ENCODE results near the gene CRNN.

CRNN gene

DNA sequence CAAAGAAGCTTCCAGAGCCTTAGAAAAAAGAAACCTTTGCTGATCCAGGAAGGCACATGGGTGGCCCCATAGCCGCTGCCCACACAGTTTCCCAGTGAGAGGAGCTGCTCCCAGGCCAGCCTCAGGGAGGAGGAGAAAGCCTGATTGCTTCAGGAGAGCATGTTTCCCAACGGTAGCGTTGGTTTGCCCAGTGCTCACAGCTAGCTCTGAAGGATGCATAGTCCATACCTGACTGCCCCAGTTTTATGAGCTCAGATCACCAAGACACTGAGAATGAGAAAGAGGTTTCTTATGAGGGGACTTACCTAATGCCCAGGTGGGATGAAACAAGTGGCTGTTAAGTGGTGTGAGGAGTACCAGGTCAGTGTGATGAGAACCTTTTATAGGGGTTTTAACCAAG is at the start of gene CRNN:
Gene CRNN (minus strand): TSS at position 355 of the 400 bp plus-strand sequence. CDS start 2,030 bp downstream, outside the sequence.
- DNase-seq (ENCODE audit: low read depth in 3 of 3): no peak

DNA sequence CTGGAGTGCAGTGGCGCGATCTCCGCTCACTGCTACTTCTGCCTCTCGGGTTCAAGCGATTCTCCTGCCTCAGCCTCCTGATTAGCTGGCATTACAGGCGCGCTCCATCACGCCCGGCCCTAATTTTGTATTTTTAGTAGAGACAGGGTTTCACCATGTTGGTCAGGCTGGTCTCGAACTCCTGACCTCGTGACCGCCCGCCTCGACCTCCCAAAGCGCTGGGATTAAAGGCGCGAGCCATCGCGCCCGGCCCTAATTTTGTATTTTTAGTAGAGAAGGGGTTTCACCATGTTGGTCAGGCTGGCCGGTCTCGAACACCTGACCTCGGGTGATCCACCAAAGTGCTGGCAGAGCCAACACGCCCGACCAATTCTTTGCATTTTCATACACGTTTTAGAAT is 48.6 kb upstream of the CRNN start:
- DNase-seq (ENCODE audit: low read depth in 3 of 3): no peak

DNA sequence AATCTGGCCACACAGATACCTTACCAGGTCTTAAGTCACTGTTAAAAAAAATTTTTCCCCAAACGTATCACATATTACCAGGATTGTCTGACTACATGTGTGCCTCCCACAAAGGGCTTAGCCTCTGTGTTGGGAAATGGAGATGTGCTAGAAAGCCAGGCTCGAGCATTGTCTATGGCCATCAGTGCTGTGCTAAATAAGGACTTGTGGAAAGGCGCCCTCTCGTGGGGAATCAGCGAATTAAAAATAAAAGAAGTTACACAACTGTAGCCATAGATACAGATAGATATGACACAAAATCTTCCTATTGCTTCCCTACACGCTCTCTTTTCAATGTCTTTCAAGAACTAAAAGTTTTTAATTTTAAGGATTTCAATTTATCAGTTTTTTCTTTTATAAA is 47.5 kb upstream of the CRNN start:
- DNase-seq (ENCODE audit: low read depth in 3 of 3): peak in 2 of 3 experiments; percentile 28 to 32

DNA sequence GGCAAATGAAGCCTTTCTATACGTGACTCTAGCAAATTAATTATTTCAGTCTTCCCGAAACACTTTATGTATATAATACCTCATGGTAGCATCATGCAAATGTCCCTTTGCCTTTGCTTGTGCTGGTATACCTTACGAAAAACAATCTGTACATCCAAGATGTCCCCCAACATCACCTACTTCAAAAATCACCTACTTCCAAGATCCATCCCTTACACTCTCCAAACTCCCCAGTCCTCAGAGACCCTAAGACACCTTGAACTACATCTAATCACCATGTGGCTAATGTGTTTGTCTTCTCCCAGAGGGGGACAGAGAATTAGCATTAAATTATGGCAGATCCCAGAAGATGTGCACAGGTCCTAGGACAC is 46.5 kb upstream of the CRNN start:
- DNase-seq (ENCODE audit: low read depth in 3 of 3): no peak

DNA sequence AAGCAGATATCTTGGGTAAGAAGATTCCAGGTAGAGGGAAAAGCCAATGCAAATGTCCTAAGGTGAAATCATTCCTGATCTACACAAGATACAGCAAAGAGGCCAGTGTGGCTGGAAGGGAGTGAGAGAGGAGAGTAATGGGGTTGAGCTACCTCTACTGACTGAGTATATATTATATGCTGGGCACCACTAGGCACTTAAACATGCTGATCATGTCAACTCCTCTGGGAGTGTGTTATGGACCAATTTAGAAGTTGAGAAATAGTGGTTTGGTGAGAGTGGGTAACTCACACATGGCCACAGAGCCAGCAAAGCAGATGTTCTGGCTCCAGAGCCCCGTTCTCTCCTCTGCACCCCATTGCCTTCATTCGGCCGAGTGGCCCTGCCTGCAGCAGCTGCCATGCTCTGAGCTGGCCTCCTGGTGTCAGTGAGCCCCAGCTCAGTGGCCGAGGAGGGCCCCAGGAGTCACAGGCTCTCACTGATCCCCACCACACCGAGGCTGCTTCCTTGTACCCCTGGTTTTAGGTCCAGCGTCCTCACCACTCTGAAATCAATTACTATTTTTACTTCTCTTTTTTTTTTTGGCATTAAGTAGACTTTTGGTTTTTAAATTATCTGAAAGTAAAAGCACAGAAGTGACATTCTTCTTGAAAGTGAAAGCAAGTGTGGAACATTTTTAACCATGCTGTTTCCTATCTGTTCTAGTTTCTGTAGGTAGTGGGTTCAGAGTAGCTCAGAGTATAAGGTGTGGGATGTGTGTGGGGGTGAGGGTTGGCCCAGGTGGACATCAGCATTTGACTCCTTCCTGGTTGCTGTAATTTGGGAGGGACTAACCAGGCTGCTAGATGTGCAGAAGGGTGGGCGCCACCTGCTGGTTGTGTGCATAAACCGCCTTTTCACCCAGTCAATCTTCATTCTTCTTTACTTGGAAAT is 45.8 kb upstream of the CRNN start:
- DNase-seq (ENCODE audit: low read depth in 3 of 3): peak; percentile 43 to 75 (median 65)

DNA sequence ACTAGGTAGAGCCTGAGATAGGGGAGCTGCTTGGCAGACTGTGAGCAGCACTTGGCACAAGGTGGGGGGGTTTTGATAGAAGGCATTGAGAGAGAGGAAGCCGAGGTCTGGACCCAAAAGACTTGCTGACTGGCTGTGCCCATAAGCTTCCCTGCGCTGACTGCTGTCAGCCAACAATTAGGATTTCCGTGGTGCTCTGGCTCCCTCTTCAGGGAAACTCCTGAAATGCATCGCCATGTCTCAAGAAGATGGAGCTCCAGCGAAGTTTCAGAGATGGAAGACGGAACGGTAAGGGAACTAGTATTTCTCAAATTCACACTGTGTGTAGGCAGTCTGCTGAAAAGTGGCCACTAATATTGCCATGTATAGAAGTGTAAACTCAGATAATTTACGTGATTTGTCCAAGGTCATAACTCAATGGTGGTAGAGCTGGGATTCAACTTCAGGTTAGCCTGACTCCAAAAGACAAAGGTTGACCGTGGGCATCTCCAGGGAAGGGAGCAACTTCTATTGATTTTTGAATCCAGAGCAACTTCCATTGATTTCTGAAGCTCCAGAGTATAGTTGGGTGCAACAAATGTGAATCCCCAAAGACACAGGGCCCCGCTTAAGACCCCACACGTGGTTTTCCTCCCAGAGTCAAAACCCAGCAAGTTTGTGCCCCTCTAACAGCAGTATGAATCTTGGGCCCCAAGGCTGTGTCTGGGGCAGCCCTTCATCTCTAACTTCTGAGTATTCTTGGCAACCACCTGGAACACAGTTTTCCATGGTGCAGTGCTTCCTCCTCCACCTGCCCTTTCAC is 44.5 kb upstream of the CRNN start:
- peak; percentile 57 to 80 (median 76) for DNase-seq (ENCODE audit: low read depth in 3 of 3)

DNA sequence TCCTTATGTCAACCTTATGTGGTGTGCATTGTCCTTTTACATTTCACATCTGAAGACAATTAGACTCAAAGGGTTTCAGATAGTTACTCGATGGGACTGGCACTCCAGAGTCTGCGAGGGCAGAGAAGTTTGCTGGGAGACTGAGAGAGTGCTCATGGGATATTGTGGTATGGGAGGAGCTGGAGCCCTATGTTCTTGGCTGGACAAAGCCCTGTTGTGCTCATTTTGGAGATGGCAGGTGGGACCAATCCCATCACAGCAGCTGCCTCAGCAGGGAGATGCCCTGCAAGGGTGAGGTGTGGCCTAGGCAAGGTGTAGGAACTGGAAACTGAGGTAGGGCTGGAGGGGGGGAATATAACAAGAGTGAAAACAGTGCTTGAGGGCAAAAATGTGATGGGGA is 43.5 kb upstream of the CRNN start:
- DNase-seq (ENCODE audit: low read depth in 3 of 3): no peak

DNA sequence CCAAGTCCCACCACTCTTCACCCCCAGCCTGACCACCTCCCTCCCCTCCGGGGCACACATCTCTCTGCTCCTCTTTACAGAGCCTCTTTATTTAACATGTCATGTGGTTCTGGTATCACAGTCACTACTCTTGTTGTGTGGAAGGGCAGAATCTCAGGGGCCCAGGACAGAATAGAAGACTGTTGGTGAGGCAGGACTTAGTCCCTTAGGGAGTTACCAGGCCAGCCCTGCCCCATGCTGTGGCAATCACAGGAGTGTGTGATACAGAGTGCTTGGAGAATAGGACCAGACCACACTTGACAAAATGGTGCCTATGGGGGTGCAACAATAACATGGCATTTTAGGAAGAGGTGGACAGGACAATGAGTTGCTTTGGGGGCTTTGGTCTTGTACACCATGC is 43.0 kb upstream of the CRNN start:
- no peak for DNase-seq (ENCODE audit: low read depth in 3 of 3)

DNA sequence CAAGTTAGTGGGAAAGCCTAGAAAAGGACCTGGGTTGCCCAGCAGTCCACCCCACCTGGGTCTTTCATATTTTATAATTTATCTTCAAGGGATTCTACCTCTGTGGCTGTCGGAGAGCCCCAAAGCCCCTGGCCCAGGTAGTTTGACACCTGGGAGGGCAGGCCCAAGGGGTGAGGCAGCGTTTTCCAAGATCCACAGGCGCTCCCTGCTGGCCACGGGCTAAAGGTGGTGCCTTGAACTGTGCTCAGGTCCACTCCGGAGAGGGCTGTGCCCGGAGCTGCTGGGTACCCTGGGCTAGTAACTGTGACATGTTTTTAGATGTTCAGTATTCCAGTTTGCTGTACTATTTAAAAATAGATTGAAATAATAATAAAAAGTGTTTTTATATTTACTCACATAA is 37.2 kb upstream of the CRNN start:
- DNase-seq (ENCODE audit: low read depth in 3 of 3): no peak

DNA sequence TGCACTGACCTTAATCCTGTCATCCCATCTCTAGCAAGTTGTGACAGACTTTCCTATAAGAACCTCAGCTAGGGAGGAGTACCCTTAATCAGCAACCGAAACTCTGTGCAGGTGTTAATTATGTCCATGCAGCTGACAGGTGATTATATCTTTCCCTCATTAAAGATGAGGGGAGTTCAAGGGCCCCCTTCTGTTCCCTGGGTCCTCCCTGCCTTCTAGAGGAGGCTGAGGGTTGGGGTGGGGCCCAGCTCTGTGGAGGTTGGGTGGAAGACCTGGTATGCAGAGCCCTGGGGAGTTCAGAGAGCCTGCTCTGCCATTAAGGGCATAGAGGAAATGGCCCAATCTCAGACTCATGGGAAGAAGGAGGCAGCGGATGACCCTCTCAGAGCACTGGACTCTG is 35.6 kb upstream of the CRNN start:
- DNase-seq (ENCODE audit: low read depth in 3 of 3): no peak

DNA sequence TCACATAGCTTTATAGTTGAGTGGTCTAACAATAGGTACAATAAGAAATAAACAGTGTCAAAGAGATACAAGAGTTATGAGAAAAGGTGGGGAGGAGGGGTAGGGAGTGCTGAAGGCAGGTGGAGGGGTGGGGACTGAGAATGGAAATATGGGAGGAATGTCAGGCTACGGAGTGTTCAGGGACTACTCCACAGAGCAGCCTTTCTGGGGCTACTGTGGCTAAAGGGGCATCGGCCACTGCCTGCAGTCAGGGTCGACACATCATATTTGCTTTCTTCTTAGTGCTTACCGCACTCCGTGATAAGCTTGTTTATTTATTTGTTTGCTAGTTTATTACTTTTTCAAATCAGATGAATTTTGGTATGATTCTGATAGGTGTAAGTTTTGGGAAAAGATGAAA is 34.4 kb upstream of the CRNN start:
- DNase-seq (ENCODE audit: low read depth in 3 of 3): no peak

DNA sequence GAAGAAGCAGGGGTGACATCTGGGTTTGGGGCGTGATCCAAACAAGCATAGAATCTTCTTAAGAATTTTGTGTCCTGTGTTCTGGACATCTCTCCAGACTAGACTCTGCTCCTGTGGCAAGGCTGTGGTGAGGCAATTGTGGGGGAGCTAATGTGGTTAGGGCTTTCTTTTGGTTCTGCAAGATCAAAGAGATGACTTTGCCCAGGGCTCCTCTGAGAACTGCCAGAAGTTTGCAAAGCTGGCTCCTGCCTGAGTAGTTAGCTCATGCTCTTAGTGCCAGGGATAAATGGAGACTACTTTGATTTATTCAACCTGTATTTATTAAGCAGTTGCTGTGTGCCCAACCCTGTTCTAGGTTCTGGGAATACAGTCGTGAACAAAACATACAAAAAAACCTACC is 34.0 kb upstream of the CRNN start:
- DNase-seq (ENCODE audit: low read depth in 3 of 3): no peak

DNA sequence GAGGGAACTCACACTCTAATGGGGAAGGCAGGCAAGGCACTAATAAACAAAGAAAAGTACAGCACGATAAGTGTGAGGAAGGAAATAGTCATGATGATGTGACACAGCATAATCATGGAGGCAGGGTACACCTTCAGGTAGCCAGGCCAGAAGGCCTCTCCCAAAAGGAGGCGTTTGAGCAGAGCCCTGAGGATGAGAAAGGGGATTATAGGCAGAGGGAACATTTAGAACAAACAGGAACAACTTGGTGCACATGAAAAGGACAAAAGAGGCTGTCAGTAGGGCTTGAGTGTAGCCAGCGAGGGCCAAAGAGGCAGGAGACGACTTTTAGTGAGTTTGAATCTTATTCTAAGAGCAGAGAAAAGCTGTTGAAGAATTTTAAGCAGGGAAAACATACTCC is 33.4 kb upstream of the CRNN start:
- DNase-seq (ENCODE audit: low read depth in 3 of 3): no peak

DNA sequence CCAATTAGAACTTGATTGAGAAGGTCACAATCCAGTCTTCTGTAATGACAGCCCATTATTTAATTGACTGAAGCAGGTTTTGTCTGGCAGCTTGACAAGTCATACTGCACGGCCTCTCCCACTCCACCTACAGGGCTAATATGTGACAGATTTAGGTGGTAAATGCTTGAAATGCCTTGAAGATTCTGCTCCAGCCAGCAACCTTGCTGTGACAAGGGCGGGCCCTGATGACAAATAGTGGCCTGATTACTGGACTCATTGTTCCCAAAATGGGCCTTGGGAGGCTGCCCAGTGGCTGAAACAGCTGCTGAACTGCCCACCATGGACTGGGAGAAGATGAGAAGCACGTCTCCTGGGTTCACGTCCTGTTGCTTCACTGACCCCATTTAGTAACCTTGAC is 30.0 kb upstream of the CRNN start:
- DNase-seq (ENCODE audit: low read depth in 3 of 3): no peak

DNA sequence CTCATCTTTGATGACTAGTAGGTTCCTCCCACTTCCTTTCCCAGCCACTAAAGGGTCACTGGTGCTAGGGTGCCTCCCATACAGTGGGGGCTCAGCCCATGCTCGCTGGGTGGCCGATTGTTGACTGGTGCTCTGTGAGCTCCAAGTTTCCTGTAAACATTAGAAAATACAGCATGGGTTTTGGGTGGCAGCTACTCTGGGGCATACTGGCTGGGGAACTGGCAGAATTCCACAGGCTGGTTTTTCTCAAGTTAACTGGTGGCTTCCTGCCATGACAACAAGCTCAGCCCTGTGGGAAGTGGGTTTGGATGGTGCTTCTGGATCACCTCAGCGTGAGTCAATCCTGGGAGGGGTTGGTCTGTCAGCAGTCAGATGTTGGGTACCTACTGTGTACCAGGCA is 28.7 kb upstream of the CRNN start:
- no peak for DNase-seq (ENCODE audit: low read depth in 3 of 3)

DNA sequence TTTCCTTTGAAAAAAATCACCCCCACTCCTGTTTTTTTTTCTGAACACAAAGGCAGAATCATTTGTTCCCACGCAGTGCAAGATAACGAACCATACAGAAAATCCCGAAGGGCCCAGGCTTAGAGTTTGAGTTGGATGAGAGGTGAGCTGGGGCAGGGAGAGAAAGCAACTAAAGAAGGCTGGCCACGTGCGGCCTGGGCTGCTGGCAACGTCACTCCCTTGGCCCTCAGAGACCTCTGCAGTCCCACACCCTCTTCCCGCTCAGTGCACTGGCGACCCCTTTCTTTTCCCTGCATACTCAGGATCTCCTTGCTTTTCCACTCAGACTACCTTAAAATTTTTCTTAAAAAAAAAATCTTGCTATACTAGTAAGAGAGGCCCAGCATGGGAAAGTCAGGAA is 28.2 kb upstream of the CRNN start:
- DNase-seq (ENCODE audit: low read depth in 3 of 3): no peak

DNA sequence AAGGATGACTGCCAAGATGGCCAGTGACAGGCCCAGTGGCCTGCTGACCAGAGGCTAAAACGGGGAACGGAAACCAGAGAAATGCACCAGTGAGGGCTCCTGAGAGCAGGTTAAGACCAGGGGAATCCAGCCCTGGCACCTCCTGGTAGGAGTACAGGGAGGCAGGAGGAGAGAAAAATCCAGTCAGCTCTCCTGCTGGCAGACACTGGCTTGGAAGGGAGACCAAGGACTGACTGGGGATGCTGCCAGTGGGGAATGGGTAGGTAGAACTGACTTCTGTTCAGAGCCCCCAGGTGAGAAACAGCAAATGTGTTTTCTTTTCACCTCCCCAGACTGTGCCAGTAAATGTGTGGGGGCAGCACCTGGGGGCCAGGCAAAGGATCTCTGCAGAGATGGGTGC is 27.7 kb upstream of the CRNN start:
- no peak for DNase-seq (ENCODE audit: low read depth in 3 of 3)

DNA sequence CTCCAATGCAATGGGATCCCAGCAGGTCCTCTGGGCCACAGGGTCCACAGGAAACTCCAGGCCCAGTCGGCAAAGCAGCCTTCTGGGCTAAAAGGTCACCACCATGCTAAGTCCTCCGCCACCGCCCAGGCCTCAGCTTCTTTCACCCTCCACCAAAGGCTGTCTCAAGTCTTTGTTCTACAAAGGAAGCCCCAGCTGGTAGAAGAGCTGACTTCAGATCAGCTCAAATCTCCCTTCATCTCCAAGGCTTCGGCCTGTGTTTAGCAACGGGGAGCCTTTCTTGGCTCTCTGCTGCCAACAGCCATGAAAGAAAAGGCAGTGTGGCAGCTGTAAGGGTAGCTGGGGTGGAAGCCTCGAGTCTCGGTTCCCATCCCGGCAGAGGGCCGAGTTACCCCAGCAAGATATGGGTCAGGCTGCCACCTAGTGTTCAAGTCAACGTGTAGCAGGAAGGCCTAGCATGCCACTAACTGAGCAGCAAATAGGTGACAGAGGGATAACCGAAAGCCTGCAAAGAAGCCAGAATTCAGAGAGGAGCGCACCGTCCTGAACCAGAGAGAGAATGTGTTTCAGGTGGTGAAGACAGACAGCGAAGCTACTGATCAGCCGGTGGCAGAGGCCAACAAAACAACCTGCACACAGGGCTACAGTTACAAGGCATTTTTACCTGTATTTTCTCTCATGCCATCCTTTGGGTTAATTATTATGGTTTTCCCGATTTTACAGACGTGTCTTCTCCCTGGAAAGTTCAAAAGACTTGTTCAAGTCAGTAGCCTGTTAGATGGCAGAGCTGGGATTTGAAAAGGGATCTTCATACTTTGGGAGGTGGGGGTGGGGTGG is 26.8 kb upstream of the CRNN start:
- DNase-seq (ENCODE audit: low read depth in 3 of 3): peak; percentile 39 to 56 (median 52)

DNA sequence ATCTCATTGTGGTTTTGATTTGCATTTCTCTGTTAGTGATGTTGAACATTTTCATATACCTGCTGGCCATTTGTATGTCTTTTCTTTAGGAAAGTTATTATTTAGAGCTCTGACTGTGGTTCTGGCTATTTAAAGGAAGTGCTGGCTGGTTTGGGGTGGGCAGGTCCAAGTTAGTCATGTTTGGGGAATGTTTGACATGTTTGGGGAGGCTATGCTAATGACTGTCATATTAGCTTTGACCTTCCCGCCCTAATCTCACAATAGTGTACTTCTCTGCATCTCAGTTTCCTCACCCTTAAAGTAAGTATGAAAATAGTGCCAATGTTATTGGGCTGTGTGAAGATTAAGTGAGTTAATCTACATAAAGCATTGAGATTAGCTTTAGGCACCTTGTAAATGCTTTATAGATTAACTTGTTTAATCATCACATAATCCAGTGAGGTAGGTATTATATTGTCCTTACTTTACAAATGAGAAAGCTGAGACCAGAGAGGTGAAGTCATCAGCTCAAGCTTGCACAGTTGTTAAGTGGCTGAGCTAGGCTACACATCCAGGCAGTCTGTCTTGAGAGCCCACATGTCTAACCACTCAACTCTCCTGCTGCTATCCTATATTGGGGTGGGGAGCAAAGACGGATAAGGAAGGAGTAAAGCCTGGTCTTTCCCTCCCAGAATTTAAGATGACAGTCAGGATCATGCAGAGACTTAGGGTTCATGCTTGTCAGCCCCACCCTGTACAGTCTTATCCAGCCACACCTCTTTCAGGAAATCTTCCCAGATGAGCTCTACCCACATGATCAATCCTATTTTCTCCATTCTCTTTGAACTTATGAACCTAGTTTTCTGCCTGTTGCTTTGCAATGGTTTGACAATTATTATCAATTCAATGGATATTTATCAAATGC is 22.8 kb upstream of the CRNN start:
- no peak for DNase-seq (ENCODE audit: low read depth in 3 of 3)

DNA sequence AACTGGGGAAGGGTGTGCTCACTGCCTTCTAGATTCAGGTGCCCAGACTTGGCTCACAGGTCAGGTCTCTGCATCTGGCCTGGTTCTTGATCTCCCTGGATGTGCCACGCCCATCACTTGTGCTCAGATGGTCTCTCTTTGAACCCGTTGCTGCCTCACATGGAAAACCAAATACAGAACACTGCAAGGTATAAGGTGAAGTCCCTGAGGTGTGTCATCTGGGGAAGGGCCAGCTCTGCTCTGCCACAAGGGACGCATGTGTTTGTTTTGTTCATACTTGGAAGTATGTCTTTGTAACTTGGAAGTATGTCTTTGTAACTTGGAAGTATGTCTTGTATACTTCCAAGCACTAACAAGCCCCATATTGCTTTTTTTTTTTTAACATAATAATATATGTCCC is 13.4 kb upstream of the CRNN start:
- no peak for DNase-seq (ENCODE audit: low read depth in 3 of 3)

DNA sequence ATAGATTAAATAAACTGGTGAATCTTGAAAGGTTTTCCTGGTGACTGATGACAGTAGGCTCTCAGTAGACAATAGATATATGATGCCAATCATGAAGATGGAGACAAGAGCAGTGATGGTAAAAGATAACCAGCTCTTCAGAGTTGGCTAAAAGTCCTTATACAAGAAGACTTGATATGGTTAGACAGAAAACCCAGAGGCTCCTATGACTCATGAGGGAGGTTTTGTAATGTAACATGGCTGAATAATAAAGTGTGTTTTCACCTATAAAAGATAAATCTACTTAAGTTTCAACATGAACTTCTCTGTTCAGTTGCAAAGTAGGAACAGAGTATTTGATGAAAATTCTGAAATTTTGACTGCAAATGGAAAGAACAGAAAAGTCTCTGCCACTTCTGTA is 12.7 kb upstream of the CRNN start:
- DNase-seq (ENCODE audit: low read depth in 3 of 3): no peak
